ENCODE measurements around the gene PRSS27.

PRSS27 gene

DNA sequence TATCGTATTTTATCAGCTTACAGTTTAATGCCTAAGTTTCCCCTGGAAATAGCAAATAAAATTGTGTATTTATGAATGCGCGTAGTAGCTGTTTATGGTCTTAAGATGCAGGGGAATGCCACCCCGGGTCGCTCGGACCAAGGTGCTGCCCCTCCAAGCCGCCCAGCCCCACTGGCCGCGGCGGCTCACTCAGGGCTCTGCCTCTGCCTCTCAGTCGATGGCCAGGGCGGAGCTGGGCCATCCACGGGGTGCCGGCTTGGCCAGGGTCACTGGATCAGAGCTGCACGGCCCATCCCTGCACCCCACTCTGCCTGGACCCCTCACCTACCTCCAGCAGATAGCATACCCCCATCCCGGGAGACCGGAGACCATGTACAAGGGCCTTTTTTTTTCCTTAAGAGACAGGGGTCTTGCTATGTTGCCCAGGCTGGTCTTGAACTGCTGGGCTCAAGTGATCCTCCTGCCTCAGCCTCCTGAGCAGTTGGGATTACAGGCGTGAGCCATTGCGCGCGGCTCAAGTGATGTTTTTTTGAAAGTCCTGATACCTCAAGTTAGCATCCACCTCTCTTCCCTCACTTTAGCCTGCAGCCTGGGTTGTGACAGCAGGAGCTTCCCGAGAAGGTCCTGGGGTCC, 11.0 kb downstream of the PRSS27 start:
- no peak for DNase-seq (ENCODE audit: low read depth, low spot score)

DNA sequence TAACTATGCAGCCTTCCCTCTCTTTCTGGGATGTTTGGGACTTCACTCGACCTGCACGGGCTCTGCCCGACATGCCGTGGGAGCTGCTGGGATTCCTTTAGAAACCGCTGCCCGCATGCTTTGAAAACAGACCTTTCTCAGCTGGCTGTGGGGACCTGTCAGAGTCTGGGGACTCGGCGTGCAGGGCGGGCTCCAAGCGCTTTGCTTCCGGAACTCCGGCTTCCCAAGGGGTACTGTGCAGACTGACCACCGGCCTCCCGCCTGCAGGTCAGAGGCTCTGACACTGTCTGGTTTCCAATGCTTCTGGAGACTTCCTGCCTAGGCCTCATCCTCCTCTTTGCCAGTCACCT, 11.8 kb downstream of the PRSS27 start:
- no peak for DNase-seq (ENCODE audit: low read depth, low spot score)

- no peak for DNase-seq (ENCODE audit: low read depth, low spot score)
Measured at GRCh38 chr16:2707368-2708289, 12.4 kb downstream of the PRSS27 start.

DNA sequence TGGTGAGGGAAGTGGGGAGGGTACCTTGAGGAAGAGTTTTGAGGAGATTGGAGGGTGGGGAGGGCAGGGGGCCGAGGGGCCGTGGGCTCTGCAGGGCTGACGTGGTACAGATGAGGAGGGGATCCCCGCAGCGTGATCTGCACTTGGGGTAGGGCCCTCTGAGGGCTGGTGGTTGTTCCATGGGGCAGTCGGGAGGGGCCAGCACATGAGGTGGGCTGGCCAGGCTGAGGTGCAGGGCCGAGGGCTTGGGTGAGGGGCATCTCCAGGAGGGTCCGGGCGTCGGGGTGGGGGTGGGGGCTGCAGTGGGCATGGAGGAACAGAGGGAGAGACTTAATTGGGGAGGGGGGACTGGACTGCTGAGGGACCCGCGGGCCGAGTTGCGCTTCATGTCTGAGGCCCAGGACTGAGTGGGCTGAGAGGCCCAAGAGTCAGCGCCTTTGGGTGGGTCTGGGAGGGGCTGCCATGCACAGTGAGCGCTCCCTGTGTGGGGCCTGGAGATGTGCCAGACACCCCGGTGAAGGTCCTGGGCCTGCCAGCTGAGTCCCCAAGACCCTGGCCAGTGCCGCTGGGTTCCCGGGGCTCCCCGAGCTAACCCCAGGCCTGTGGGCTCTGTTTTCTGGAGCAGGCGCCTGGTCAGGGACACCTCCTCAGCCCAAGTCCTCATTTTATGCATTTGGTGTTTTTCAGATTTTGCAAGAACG, 13.3 kb downstream of the PRSS27 start:
- DNase-seq (ENCODE audit: low read depth, low spot score) = no peak

GRCh38 chr16:2706085-2706484, 13.9 kb downstream of the PRSS27 start:
- DNase-seq (ENCODE audit: low read depth, low spot score) = no peak

DNA sequence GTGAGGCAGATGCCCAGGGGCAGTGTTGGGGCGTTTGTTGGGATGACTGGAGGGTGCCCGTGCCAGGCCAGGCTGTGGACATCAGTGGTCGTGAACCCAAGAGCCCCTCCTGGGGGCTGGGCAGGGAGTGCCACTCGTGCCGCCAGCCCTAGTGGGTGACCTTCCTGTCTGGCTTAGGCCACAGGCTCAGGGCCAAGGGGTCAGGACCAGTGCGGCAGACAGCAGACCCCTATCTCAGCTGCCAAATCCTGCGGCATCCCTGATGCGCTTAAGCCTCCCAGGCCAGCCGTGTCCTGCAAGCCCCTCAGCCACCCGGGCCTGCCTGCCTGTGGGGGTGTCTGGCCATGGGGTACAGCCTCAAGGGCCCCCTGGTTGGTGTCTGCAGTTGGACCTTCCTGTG, 14.7 kb downstream of the PRSS27 start:
- DNase-seq (ENCODE audit: low read depth, low spot score) = no peak

DNA sequence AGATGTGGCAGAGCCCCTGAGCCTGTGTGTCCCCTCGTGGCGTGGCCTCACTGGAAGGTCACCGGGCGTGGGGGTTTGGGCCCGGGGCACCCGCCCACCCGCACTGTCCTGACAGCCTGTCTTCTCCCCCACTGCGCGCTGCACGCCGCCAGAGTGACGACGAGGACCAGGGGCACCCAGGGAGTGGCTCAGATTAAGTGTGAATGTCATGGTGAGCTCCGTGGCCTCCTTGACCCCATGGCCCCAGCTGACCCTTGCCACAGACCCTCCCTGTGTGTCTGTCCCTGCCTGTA, 15.1 kb downstream of the PRSS27 start:
- no peak for DNase-seq (ENCODE audit: low read depth, low spot score)

DNA sequence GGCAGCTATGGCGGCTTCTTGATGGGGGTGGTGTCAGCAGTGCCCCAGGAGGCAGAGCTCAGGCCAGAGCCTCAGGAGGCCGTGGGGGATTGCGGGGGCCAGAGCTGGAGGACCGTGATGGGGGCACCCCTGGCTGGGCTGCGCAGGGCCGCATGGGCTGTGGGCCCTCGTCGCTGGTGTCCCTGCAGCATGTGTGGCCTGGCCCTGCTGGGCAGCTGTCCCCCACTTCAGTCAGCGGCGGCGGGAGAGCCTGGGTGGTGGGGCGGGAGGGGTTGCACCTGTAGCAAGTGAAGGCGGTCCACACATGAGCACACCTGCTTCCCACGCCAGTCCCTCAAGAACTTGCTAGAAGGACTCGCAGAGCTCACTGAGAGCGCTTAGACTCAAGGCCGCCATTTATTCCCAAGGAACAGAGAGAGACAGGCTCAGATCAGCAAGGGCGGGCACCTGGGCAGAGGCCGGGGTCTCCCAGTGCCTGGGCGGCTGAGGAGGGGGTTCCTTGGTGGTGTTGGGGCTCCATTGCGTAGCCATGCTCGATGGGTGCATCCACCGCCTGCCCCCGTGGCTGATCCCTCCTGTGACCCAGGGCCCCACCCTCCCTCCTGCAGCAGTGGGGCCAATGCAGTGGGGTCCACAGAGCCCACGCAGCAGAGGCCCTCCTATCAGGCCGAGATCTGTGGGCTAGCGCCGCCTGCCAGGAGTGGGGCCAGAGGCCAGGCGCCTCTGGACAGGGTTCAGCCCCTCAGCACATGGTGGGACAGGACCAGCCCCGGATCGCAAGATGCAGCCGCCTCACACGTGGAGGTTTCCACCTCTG, 15.7 kb downstream of the PRSS27 start:
- DNase-seq (ENCODE audit: low read depth, low spot score) = no peak

DNA sequence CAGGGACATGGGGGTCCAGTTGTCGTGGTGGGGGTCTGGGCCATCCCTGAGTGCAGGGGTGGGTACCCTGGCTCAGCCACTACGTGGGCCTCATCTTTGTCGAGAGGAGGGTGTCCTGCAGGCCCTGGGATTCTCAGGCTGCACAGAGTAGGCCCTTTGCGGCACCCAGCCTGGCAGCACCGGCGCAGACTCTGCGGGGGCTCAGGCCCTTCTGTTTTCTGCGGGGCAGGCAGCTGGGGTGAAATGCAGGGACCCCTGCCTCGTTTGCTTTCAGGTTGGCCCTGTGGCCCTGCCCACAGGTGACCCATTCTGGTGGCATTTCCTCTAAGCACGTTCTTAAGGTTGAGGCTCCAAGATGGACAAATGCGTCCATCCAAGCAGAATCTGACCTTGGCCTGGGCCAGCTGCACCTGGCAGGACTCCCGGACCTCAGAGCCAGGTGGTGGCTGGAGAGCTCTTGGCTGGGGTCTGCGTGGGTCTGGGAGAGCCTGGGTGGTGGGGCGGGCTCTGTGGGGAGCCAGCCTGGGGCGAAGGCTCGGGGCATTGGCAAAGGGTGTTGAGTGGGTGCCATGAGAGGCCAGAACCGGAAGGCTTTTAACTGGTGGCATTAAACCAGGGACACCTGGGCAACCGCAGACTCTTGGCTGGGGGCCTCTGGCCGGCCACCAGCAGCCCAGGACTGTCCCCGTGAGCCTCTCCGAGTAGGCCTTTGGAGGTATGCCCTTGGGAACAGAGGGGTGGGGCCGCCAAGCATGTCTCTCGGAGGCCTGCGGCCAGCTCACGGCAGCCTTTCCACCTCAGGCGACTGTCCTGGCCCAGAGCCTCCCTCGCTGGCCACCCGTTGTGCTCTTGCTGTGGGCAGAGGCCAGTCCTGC, 16.9 kb downstream of the PRSS27 start:
- no peak for DNase-seq (ENCODE audit: low read depth, low spot score)

DNA sequence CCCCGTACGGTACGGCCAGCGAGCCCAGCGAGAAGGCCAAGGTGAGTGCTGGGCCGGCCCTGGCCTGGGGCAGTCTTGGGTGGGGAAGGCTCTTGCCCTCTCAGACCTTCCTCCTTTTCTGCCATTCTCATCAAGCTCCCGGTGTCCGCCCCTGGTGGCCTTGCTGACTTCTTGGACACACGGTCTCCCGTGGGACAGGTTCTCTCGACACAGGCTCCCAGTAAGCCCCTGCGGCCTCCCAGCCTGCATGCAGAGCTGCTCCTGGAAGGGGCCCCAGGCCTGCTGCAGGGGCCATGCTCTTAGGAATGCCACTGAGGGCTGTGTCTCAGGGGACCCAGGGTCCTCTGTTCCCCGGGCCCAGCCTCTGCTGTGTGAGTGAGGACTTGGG, 17.6 kb downstream of the PRSS27 start:
- DNase-seq (ENCODE audit: low read depth, low spot score) = no peak

DNA sequence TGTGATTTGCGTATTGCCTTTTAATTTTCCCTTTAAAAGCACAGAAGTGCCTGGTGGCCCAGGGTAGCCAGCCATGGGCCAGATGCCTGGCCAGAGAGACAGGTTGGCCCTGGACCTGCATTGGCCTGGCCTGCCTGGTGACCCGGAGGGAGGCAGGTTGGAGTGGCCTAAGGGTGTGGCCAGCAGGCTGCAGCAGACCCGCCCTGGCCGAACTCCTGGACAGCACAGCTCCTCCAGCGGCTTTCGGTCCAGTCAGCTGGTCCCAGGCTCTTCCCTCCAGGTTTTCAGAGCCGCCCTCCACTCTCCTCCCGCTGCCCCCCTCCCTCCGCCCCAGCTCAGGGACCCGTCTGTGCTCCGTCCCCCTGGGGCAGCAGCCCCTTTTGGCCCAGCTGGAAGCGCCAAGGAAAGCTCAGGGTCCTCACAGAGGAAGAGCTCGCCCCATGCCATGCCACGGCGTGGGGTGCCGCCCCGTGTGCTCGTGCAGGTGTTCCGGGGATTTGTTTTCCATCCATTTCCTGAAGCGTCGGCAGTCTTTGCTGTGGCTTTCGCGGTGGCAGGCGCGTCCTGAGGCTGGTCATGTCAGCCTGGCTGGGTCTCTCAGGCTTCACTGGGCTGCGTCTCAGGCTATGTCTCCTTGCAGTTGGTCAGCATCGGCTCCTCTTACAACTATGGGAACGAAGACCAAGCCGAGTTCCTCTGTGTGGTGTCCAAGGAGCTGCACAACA, 18.1 kb downstream of the PRSS27 start:
- no peak for DNase-seq (ENCODE audit: low read depth, low spot score)

- no peak for DNase-seq (ENCODE audit: low read depth, low spot score)
Measured at GRCh38 chr16:2701272-2701671, 18.8 kb downstream of the PRSS27 start.

GRCh38 chr16:2700786-2701185, 19.2 kb downstream of the PRSS27 start:
- no peak for DNase-seq (ENCODE audit: low read depth, low spot score)

DNA sequence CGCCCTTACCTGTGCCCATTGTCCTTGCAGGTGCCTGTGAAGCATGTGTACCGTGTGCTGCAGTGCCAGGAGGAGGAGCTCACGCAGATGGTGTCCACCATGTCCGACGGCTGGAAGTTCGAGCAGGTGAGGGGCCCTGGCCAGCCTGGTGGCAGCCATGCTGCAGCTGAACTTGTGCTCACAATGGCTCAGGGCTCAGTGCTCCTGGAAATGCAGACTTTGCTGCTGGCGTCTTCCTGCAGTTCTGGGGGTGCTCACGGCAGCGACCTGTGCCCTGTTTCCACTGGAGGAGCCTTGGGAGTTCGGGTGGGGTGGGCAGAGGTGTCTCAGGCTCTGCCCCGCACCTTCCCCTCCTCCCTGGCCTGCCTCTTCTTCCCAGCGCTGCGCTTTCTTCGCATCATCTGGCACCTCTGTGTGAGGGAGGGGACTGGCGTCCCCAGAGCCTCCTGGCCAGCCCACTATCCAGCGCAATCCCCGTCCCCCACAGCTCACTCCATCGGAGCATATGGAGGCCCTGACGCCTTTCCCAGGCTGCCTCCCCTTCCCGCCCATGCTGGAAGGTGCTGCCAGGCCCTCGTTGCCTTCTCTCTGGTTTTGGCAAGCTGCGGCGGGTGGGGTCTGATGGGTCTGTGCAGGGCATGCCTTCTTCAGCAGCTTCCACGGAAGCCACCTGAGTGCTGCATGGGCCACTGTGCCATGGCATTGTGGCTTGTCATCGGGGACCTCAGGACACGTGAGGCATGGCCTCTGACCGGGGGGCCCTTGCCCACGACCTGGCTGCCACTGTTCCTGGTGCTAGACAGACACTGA, 20.0 kb downstream of the PRSS27 start:
- no peak for DNase-seq (ENCODE audit: low read depth, low spot score)

DNA sequence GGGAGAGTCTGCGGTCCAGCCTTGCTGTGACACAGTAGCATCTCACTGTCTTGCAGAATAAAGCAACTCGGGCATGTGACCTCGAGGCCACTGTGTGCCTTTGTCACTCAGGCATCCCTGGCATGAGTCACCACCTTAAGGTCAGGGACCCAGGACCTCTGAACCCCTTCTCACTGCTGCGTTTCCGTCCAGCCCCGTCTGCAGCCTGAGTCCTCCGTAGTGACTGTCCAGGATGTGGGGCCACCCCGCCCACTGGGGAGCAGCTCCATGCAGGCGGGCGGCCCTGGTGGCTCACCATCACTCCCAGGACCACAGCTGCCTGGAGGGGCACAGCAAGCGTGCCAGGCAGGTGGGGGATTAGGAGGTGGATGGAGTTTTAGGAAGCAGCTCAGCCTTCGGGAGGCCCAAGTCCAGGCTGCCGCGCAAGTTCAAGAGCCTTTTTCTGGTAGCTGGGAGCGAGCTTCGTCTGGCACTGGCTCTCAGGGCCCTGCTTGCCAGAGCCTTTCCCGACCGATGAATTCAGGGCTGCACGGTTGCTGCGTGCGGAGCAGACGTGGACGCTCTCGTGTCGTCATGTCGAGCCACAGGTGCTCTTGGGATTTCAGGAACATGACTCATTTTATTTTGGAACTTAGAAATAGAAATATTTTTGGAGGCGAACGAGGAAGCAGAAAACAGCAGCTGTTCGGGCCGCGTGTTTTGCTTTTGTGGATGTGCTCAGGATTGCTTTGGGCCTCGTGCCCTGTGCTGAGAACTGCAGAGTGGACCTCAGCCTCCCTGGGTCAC, 20.9 kb downstream of the PRSS27 start:
- no peak for DNase-seq (ENCODE audit: low read depth, low spot score)

DNA sequence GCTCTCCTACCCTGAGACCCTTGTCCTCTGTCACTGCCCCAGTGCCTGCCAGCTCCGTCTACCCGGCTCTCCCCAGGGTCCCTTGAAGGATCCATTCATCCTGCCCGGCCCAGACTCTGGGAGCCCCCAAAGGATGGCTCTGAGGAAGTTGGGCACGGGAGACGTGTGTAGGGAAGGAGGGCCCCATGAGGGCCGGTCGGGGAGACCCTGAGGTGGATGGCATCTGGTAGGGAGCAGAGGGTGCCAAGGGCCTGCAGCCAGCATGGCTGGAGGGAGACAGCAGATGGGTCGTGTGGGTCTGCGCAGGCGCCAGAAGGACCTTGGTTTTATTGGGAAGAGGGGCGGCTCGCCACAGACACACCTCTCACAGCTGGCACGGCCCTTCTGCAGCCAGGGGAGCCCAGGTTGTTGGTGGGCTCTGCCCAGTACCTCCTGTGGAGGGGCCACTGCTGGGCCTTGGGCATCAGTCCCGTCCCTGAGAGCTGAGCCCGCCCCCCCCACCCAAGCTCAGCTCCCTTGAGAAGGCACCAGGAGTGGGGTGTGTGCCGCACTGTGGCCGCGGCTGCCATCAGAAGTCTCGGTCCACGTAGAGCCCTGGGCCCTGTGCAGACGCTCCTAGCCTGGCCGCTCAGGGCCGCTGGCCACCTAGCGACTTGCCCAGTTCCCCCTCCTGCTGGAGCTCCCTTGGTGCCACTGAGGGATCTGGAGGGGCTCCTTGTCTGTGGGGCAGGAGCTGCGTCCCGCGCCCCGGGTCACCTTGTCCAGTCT, 21.7 kb downstream of the PRSS27 start:
- no peak for DNase-seq (ENCODE audit: low read depth, low spot score)

DNA sequence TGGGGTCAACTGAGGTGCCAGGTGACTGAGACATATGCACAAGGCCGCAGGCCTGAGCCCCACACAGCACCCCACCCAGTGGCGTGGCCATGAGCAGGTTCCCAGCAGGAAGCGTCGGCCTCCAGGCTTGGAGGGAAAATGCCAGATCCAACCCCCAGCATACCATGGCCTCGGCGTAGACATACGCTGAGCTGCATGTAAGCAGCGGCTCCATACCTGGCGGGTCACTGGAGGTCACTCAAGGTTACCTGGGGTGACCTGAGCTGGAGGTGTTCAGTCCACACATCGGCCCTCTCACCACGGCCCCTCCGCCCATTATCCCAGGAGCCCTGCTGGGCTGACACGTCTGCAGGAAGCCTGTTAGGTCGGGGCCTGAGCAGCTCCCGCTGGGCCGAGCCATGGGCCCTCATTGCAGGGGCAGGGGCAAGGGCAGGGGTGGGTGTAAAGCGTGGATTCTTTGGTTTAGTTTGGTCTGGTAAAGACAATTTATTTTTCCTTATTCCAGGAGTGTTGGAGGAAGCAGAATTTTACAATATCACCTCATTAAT, 22.5 kb downstream of the PRSS27 start:
- no peak for DNase-seq (ENCODE audit: low read depth, low spot score)

Measured in iPS DF 19.7 (cell line).